Esophagus muscularis mucosa (tissue), 3 donors: Measurements from ENCODE around the gene FBXW5.

Experiments
- CTCF ChIP-seq, 3 experiments: fragments of 200-600 bp in 2 of 3; fragments of 450-650 bp in 1 of 3; sonication (generic) in 2 of 3; IDR thresholded peaks; one replicate each; pipeline ENCODE4 v1.5.1; 2017 to 2019; ENCODE audit warnings: antibody characterized with exemption in 3 of 3, mild to moderate bottlenecking in 2 of 3, moderate library complexity in 1 of 3
- POLR2A ChIP-seq: fragments of 450-650 bp; IDR thresholded peaks from one replicate; pipeline ENCODE4 v1.6.1; 2017; ENCODE audit warnings: antibody characterized with exemption, moderate library complexity, mild to moderate bottlenecking, low read depth

GRCh38 chr9:136957461-136957860 lies 12.9 kb upstream of the FBXW5 start:
- no peak for TF ChIP-seq CTCF (IDR thresholded peaks at IDR 0.05)
- no peak for TF ChIP-seq POLR2A
